ENCODE data around the gene GOLT1B. TPM values are rescaled to one million over a fixed set of nuclear protein-coding genes. Genes with fewer than 3 reads are reported as not detected.

GOLT1B gene
- total RNA-seq, 1 donor from 2014 or later: 32.4 TPM

DNA sequence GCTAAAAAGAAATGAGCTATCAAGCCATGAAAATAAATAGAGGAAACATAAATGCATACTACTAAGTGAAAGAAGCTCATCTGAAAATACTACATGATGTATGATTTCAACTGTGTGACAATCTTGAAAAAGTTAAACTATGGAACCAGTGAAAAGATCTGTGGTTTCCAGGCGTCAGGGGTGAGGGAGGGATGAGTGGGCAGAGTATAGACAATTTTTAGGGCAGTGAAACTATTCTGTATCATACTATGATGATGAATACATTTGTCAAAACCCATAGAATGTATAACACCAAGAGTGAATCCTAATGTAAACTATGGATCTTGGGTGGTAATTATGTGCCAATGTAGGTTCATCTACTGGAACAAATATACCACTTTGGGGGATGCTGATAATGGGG lies 45.8 kb downstream of the GOLT1B start:
- no peak overlapping the region for H3K4me3 Mint-ChIP-seq (ENCODE audit: unreplicated experiment)
- no peak overlapping the region for H3K27ac Mint-ChIP-seq (ENCODE audit: unreplicated experiment)
- no peaks in the 10 kb centered on the region for H3K9me3 Mint-ChIP-seq (ENCODE audit: unreplicated experiment)
- H3K4me1 Mint-ChIP-seq (ENCODE audit: unreplicated experiment): no peaks in the 10 kb centered on the region
- peaks cover 1% of the 10 kb centered on the region for H3K27me3 Mint-ChIP-seq (ENCODE audit: unreplicated experiment)
- DNase-seq (ENCODE audit: low spot score): no peak
- TF ChIP-seq, protein P1, sequence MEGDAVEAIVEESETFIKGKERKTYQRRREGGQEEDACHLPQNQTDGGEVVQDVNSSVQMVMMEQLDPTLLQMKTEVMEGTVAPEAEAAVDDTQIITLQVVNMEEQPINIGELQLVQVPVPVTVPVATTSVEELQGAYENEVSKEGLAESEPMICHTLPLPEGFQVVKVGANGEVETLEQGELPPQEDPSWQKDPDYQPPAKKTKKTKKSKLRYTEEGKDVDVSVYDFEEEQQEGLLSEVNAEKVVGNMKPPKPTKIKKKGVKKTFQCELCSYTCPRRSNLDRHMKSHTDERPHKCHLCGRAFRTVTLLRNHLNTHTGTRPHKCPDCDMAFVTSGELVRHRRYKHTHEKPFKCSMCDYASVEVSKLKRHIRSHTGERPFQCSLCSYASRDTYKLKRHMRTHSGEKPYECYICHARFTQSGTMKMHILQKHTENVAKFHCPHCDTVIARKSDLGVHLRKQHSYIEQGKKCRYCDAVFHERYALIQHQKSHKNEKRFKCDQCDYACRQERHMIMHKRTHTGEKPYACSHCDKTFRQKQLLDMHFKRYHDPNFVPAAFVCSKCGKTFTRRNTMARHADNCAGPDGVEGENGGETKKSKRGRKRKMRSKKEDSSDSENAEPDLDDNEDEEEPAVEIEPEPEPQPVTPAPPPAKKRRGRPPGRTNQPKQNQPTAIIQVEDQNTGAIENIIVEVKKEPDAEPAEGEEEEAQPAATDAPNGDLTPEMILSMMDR (IDR thresholded peaks at IDR 0.05; ENCODE audit: unreplicated experiment): no peak
- H3K36me3 Mint-ChIP-seq (ENCODE audit: low read depth, unreplicated experiment): no peaks in the 10 kb centered on the region

DNA sequence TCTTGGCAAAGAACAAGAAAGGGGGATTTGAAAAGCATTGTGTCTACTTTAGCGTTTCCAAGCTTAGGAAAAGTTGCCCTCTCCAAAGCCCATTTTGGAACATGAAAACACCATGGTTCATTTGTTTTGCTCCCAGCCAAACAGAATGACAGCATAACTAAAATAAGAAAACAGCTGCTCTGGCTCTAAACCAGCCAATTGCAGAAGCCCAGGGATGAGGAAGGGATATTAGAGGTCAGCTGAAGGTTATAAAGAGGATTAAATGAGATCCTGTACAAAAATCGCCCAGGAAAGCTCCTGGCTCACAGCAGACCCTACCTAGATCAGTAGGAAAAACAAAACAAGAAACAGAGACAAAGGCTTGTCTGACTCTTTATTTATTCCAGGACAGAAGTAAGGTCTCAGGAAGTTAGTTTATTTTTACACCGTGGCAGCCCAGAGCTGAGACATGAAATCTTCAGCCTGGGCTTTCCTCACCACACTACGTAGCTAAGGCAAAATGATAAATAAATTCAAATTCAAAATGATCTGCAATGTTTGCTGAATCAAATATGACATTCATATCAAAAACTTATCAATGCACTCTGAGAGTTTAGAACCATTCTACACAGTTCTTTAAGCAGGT lies 50.4 kb downstream of the GOLT1B start:
- peaks cover 1% of the 10 kb centered on the region for H3K27me3 Mint-ChIP-seq (ENCODE audit: unreplicated experiment)
- no peak overlapping the region for H3K27ac Mint-ChIP-seq (ENCODE audit: unreplicated experiment)
- no peak for DNase-seq (ENCODE audit: low spot score)
- no peaks in the 10 kb centered on the region for H3K36me3 Mint-ChIP-seq (ENCODE audit: low read depth, unreplicated experiment)
- no peaks in the 10 kb centered on the region for H3K9me3 Mint-ChIP-seq (ENCODE audit: unreplicated experiment)
- no peak overlapping the region for H3K4me3 Mint-ChIP-seq (ENCODE audit: unreplicated experiment)
- TF ChIP-seq, protein P1 (IDR thresholded peaks at IDR 0.05; ENCODE audit: unreplicated experiment): no peak
- H3K4me1 Mint-ChIP-seq (ENCODE audit: unreplicated experiment): no peaks in the 10 kb centered on the region

DNA sequence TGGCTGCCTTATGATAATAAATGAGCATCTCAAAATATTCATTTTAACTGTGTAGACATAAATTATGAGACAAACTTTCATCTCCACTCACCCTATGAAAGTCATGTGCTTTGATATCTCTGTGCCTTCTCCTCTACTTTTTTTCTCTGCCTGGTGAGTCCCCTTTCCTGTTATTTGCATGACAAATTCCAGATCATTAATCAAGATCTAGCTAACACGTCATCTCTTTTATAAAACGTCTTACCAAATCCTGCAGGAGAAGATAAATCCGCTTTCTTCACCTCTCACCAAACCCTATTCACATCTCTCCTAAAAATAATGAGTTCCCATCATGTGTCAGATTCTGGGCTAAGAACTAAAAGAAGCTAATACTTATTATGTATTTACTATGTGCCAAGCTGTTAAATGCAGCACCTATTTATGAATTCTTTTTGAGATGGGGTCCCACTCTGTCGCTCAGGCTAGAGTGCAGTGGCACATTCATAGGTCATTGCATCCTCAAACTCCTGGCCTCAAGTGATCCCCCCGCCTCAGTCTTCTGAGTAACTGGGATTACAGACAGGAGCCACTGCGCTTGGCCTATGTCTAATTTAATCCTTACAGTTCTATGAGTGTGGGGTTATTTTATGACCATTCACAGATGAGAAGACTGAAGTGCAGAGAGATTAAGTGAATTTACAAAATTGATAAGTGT lies 51.2 kb downstream of the GOLT1B start:
- H3K27me3 Mint-ChIP-seq (ENCODE audit: unreplicated experiment): peaks cover 1% of the 10 kb centered on the region
- H3K4me1 Mint-ChIP-seq (ENCODE audit: unreplicated experiment): no peaks in the 10 kb centered on the region
- no peak for DNase-seq (ENCODE audit: low spot score)
- H3K9me3 Mint-ChIP-seq (ENCODE audit: unreplicated experiment): no peaks in the 10 kb centered on the region
- H3K27ac Mint-ChIP-seq (ENCODE audit: unreplicated experiment): no peak overlapping the region
- no peak overlapping the region for H3K4me3 Mint-ChIP-seq (ENCODE audit: unreplicated experiment)
- TF ChIP-seq, protein P1 (IDR thresholded peaks at IDR 0.05; ENCODE audit: unreplicated experiment): no peak
- no peaks in the 10 kb centered on the region for H3K36me3 Mint-ChIP-seq (ENCODE audit: low read depth, unreplicated experiment)

DNA sequence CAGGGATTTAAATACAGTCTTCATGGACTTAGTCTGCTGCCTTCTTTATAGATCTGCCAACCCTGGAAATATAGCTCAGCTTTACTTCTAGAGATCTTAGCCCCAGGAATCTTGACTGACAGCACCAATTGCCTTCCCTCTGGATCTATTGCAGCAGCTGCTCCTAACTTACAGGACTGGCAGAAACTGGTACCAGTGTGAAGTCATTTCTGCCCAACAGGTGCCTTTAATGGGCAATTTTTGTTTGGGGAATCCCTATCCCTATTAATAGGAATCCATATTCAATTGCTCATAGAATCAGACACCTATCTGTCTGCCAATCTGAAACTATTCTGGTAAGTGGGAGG lies 51.7 kb downstream of the GOLT1B start:
- Mint-ChIP-seq H3K27ac (ENCODE audit: unreplicated experiment) (no peak overlapping the region), H3K4me3 (ENCODE audit: unreplicated experiment) (no peak overlapping the region), H3K9me3 (ENCODE audit: unreplicated experiment) (no peaks in the 10 kb centered on the region), H3K36me3 (ENCODE audit: low read depth, unreplicated experiment) (no peaks in the 10 kb centered on the region), H3K4me1 (ENCODE audit: unreplicated experiment) (no peaks in the 10 kb centered on the region), H3K27me3 (ENCODE audit: unreplicated experiment) (peaks cover 1% of the 10 kb centered on the region)
- no peak for DNase-seq (ENCODE audit: low spot score)
- TF ChIP-seq, protein P1 (IDR thresholded peaks at IDR 0.05; ENCODE audit: unreplicated experiment): no peak

DNA sequence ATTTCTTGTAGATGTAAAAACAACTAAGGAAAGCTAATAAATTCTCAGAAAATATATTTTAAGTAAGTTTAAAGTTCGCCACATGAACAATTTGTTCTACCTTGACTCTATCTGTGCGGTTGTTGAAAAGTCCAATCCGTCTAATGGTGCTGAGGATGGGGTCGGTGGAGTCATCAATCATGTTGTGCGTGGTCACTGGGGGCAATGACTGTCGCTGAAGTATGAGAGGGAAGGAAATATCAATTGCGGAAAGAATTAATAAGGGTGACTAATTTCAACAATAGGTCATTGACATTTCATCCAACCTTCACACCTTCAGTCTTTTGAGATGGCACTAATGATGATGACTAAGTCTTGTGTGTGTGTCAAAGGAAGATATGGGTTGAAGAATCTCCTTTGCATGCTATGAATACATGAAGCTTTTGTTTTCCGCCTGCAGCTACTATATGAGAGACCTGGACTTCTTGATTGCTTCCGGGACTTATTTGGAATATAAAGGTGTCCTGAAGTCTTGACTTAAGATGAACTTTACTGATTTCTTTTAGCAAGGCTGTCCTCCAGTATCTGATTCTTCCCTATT lies 56.6 kb downstream of the GOLT1B start:
- H3K27ac Mint-ChIP-seq (ENCODE audit: unreplicated experiment): no peak overlapping the region
- DNase-seq (ENCODE audit: low spot score): no peak
- H3K4me3 Mint-ChIP-seq (ENCODE audit: unreplicated experiment): no peak overlapping the region
- no peaks in the 10 kb centered on the region for H3K9me3 Mint-ChIP-seq (ENCODE audit: unreplicated experiment)
- H3K27me3 Mint-ChIP-seq (ENCODE audit: unreplicated experiment): no peaks in the 10 kb centered on the region
- no peaks in the 10 kb centered on the region for H3K36me3 Mint-ChIP-seq (ENCODE audit: low read depth, unreplicated experiment)
- TF ChIP-seq, protein P1 (IDR thresholded peaks at IDR 0.05; ENCODE audit: unreplicated experiment): no peak
- no peaks in the 10 kb centered on the region for H3K4me1 Mint-ChIP-seq (ENCODE audit: unreplicated experiment)
